Effector CD8-positive, alpha-beta T cell (primary cell): ENCODE data around the gene ISG20L2.

Experiments used
- DNase-seq: peaks from one replicate; lab custom pipeline; 2025; lab: John Stamatoyannopoulos, UW

Gene ISG20L2

DNA sequence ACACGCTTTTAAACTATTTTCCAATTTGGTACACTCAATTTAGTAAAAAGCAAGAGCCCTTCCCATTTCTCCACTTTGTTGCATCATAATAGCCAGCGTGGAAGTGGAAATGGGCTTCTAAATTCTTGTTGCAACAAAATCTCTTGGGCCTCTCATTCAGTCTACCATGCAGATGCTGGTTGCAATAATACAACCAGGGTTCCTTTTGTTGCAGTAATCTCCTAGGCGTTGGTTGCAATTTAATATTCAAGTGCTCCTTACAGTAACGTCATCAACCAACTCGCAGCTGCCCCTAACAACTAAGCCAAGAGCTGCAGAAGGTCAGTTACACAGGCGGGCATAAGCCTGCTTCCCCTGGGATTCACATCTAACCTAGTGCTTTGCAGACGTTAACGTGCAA lies 25.7 kb upstream of the ISG20L2 start:
- DNase-seq, result no peak

DNA sequence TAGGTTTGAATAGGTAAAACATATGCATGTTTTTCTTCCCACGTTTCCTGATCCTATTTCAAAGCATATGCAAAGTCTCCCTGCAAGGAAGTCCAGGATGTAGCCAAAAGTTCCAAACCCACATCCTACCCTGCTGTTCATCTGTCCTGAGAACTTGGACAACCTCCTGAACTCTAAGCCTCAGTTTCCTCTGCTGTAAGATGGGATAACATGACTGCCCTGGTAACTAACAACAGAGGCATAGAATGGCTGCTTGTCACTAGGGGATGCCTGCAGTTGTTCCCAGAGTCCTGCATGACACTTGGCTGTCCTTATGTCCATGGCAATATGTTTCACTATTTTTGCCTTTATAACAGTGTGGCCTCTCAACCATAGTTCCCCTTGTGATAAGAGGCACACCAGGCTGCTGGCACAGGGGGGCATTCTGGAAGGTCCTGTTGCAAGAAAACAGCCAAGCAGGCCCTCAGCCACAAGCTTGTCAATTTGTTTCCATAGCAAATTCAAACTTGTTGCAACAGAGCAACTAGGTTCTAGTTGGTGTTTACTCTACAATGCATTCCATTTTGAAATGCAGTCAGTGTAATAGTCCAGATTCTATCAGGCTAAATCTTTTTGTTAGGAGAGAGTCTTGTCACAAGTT lies 24.4 kb upstream of the ISG20L2 start:
- DNase-seq, result no peak

DNA sequence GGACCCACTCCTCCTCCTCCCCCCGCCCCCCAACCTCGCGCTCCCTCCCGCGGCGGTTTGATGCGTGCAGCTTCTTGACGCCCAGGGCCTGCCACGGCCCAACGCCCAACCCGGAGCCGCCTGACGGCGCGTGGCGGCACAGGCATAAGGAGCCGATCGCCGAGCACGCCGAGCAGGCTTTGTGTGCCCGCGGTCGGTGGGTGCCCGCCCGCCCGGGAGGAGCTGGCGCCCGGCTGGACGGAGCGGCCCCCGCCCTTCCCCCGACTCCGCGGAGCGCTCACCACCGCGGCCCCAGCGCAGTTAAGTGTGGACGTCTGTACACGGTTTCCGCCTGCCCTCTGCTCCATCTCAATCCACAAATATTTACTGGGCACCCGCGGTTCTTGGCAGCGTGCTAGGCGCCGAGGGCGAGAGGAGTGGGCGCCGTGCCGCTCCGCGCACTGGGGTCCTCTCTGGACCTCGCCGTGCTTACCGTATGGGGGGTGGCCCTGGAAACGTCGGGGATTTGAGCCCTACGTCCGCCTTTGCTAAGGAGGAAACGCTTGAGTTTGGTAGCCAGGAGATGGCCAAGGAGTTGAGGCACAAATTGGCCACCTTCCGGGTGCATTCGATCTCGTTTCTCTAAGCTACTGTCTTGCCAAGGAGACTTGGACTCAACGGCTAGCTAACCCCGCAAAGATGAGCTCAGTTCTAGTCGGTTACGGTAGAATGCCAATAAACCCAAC lies 23.4 kb upstream of the ISG20L2 start:
- DNase-seq, result peak; percentile 95

DNA sequence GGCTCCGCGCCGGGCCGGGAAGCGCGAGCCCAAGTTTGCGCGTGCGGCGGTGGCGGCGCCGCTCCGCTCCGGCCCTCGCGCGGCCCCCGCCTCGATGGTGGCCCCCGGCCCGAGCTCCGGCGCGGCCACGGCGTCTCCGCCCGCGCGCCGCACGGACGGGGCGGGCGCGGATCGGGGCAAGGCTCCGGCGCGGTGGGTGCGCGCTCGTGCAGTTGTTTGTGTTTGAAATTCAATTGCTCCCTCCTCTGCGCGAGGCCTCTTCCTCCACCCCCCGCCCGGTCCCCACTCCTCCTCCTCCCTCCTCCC lies 22.8 kb upstream of the ISG20L2 start, which contains the start of gene HDGF:
TSS of gene HDGF (minus strand) at position 225 of the 306 bp plus-strand sequence. CDS start 246 bp downstream, outside the sequence.
- DNase-seq, result no peak

DNA sequence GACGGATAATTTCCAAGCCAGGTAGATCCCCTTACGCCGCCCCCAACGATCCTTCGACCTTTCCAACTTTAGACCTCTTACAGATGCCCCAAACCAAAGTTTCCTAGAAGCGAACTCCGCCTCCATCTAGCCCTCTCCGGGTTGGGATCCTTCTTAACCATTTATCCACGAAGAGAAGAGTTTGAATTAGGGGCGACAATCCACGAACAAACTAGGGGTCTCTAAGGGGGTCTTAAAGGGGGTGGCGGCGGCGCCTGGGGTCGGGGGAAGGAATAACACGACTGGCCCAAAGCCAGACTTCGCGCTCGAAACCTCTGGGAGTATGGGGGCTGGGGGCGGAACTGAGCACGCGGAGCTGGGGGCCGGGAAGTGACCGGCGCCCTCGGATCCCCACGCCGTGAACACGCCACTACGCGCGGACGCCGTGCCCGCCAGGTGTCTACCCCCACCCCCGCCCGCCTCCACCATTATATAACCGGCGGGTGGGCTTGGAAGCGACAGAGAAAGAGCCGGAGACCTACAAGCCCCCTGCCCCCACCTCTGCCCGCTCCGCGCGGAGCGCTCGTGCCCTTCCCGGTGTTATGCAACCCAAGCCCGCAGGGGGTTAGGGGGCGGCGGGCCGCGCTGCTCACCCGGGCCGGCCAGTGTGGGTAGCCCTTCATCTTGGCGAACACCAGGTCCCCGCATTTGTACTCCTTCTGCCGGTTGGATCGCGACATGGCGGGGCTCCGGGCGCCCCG lies 22.3 kb upstream of the ISG20L2 start:
- DNase-seq, result peak; percentile 16

DNA sequence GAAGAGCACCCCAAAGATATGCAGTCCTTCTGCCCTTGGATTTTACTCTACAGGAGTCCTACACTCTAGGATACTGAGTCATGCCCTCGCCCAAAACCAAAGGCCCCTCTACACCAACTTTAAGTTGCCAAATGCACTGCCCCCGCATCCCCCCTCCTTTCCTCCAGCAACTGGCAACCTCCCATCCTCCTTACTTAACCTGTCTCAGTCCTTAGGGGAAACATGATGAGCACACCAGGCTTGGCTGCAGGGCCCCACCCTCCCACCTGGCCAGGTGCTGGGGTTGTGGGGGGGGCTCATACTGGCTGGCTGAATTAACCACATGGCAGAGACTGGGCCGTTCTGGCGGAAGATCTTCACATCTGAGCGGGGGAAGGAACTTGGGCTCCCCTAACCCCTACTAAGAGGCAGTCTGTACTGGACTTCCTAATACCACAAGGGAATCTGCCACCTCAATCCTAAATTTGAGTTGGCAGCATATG lies 21.7 kb upstream of the ISG20L2 start:
- no peak for DNase-seq

DNA sequence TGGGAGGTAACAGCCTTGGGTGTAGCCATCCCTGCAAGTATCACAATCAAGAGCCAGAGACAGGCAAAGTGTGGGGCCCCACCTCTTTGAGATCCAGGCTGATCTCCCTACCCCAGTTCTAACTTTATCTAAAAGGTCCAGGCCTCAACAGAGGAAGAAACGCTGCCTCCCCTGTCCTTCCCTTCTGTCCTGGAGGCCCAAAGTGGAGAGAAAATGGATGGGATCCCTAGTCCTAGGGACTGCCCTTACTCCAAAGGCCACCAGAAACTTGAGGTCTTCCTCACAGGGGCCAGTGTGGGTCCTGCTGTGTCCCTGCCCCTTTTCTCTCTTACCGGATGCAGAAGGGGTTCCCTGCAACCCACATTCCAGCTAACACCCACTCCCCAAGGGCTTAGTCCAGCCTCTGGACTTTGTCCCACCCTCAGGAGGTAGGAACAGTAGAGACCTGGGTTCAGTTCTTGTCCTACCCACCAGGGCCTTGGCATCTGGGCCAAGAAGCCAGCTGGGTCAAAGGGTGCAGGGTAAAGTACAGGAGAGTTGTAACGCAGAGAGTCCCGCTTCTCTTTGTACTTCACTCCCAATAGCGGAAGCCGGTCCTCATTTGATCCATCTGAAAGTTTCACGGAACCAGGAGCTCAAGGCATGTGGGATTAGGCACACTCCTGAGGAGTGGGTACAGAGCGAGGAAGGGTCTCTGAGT lies 21.0 kb upstream of the ISG20L2 start:
- DNase-seq, result no peak

DNA sequence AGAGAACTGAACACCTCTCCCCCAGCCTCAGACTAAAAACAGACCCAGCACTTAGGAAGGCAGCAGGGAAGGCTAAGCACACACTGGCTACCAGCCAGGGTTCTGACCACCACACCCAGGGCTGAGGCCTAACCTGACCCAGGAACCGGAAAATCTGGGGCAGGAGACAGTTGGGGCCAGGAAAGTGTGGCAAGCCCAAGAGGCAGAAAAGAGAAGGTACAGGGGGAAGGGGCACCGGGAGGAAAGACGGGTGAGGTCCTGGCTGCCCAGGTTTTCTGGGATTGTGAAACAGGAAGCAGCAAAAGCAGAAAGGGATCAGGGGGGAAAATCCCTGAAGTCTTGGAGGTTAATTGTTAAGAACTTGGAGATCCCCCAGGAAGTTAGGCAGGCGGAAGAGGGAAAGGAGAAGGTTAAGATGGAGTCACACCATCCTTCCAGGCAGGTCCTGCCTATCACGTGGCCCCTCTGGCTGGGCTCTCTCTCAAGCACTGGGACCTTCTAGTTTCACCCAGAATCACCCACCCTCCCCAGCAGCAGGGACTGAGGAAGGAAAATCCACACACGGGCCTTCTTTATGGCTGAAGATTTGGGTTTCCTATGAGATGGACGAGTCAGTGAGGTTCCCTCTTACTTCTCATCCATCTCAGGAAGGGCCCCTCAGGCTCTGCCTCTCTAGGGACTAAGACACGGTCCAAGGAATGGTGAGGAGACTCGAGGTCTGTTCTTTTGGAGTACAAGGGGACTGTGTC lies 20.3 kb upstream of the ISG20L2 start:
- no peak for DNase-seq

DNA sequence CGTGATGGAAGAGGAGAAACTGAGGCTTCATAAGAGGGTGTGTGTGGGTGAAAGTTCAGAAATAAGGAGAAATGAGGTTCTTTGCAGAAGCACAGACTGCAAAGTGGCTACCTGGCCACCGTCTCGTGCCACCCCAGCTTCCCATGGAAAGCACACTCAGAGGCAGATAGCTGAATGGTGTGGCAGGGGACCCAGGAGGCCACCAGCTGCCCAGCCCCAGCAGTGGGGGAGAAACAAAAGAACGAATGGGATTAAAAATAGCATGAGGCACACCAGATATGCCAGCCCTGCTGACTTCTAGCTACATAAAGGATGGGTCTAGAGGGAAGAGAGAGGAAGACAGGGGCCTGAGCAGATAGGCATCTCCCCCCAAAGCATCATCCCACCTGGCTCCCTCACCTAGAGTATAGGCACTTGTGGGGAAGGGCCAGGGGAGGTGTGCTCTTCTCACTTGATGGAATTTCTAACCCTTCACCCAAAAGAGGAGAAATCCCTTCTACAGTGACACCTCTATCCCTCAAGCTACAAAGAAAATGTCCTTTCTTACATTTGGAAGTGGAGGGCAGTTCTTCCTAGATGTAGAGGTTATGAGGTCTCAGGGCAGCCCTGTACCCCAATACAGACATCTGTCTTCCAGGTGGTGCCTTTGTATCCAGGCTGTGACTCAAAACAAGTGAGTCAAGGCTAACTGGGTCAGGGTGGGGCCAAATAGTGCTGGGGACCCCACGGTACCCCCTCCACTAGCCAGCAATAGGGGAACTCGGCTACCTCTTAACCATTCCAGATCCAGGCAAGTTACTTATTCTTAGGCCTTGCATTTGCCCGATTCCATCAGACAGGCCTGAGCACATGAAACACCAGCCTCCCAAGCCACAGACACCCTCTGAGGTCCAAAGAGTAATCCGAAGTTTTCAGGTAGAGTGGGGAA lies 19.4 kb upstream of the ISG20L2 start:
- DNase-seq, result no peak

DNA sequence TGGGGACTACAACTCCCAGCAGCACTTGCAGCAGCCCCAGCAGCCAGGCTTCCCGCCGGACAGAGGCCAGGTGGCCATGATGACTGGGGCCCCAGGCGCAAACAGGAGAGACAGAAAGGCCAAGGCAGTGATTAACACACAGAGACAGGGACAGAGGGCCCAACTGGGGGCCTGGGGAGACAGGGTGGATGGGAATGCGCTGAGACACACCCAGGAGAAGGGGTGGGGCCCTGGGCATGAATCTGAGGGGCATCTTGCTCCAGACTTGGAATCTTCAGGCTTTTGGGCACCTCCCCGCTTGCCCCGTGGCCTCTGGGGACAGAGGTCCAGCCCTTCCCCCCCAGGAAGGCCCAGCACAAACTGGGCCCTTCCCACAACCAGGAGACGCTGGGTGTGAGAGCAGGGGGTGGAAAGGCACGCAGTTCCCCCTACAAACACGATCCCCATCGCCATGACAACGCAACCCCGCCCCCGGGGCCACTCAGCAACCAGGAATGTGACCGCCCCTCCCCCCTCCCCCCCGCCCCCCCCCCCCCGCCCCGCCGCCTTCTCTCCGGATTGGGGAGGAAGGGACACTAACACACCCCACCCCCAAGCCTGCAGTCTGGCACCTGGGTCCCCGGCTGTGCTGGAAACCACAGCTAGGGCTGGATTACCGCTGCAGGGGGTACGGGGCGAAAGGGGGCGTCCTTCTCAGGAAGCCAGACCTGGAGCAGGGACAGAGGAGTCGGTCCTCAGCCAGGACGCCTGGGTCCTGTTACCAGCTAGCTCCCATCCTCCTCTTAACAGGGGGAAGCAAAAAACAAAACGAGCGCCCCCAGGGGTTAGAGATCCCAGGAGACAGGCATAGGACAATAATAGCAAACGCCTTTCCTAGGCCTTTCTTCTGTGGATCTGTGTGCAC lies 18.4 kb upstream of the ISG20L2 start:
- DNase-seq, result peak; percentile 54

DNA sequence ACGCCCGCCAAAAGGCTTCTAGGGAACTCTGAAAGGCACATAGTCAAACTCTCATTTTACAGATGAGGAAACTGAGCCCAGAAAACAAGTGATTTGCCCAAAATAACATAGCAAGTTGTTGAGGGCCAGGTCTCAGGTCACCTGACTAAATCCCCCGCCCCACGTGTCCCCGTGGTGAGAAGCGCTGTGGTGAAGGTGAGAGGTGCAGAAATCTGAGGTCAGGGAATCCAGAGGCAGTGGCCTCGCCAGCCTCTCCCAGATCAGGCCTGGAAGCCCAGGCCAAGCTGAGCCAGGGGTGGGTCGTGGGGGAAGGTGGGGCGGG lies 17.8 kb upstream of the ISG20L2 start:
- no peak for DNase-seq

DNA sequence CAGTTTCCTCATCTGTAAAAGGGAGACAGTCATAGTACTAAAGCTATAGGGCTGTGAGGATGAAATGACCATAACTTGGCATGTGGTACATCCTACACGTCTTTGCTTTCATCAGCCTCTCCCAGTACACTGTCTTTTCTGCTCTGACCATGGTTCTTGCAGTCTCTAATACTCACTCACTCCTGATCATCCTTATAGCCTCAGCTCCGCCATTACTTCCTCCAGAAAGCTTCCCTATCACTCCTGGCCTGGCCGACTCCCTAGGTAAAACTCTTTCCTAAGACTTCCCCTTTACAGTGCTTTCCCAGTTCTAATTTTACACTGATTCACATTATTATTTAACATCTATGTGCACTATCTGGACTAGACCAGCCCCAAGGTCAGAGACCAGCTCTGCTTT lies 17.3 kb upstream of the ISG20L2 start:
- no peak for DNase-seq

DNA sequence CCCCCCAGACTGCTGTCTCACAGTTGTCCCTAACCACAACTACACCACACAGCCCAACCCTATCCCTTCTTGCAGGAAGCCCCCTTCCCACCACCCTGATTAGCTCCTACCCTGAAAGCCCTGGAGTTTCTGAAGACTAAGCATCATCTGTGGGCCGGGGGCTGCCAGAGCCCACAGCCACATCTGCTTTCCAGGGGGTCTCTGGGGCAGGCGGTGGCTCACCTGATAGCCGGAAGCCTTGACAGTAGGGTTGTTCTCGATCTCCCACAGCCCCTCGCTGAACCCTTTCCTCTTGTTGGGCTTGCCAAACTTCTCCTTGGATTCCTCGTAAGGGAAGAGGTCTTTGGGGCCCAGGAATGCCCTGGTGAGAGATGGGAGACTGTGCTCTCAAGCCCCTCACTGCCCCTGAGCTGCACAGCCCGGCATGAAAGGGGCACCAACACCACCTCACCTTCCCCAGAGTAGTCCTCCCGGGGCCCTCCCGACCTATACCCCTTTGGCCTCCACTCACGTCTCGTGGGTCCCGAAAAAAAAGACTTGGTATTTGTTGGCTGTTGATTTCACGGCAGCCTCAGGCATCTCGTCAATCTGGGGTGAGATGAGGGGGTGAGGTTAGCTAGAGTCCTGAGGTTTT lies 16.3 kb upstream of the ISG20L2 start:
- DNase-seq, result no peak

DNA sequence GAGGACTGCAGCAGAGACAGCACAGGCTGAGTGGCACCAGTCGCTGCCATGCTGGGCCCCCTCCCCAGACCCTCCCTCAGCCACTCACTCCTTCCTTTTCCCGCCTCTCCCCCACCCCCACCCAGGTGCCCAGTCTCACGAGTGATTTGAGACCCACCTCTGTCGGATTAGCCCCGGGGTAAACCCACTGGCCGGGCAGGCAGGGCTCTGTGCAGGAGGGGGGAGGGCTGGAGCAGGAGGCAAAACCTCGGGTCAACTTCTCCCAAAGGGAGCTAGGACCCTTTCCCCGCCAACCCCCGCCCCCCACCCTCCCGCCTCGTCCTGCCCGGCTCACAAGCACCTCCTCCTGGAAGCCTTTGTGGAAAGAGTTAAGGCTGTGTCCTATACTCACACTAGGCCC lies 15.8 kb upstream of the ISG20L2 start:
- no peak for DNase-seq

DNA sequence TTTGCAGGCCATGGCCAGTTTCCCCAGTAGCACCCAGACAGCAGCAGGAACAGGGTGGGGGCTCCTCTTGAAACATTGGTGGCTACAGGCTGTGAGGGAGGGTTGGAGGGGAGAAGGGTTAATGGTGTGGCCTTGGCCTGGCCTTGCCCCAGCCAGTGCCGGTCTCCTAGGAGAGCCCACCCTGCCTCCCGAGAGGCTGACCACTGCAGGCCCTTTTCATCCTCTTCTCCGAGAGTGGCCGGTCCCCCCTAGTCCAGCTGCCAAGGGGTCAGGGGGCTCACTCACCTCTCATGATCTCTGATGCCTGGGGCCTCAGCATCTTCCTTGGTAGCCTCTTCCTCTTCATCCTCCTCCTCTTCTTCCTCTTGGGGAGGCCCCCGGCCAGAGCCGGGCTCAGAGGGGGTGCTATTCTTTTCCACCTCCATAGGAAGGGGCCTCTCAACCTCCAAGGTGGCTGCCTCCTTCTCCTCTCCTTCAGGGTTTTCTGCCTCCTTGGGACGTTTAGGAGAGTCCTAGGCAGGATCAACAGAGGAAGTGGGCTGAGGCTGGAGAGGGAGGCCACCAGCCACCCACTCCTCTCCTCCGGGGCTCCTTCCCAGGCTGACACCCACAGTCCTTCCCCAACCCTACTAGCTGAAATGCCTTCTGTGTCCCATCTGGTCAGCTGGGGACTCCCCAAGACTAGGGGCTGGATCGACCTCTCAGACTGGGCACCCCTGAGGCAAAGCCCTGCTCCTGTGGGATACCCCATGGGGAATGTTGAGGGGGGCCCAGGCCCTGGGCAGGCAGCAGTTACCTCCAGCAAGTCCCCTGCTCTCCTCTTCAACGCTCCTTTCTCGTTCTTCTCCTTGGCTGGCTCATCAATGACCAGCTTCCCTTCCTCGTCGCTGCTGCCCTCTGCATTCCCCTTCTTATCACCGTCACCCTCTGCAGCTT lies 15.1 kb upstream of the ISG20L2 start:
- no peak for DNase-seq

DNA sequence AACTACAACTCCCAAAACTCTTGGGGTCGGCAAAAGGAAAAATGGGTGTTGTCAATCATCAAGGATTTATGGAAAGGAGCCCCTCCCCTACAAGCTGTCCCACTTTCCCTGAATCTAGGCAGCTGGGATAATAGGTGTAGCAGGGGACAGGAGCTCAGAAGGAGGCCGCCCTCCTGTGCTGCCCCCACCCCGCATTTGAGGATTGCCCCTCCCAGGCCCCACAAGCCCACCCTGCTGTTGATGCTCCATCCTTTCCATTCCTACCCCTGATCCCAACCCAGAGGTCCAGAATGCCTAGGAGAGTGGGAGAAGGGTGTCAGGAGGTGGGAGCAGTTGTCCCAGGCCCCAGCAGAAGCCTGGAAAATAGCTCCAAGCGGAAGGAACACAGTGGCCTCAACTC lies 14.2 kb upstream of the ISG20L2 start:
- no peak for DNase-seq

DNA sequence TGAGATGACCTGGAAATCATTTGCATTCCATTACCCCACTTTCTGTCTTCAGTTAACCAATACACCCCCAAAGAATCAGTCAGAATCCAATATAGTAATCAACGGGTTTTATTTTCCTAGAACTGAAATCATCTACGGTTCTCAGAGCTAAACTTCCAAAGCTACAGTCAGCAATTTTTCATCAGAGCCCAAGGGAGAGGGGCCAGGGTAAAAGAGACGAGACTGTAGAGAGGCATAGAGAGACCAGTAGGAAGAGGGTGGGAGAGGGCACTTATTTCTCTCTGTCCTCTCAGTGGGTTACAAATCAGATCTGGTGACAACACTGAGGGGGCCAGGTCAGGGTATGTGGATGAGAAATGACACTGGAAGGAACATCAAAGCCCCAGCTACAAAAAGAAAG lies 13.5 kb upstream of the ISG20L2 start:
- no peak for DNase-seq

DNA sequence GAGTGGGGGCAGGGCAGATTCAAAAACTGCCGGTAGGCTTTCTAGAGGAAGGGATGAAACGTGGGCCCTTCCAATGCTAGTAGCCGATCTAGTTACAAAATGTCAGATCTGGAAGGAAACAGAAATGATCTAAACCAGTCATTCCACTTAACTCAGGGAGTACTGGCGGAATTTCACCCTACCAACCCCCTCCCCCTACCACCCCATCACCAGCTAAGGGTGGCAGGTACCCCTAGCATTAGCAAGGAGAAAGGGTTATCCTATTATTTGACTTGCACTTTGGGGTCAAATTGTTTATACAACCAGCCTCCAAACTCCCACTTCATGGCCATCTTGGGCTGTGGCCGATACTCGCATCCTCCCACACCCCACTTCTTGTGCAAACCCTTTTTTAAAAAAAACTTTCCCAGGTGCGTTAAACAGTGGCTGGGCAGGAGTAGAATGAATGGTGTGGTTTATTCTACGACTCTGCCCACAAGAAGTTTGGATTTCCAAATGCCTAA lies 13.0 kb upstream of the ISG20L2 start:
- DNase-seq, result no peak
